ENCODE data around the gene QKI.

Gene QKI

DNA sequence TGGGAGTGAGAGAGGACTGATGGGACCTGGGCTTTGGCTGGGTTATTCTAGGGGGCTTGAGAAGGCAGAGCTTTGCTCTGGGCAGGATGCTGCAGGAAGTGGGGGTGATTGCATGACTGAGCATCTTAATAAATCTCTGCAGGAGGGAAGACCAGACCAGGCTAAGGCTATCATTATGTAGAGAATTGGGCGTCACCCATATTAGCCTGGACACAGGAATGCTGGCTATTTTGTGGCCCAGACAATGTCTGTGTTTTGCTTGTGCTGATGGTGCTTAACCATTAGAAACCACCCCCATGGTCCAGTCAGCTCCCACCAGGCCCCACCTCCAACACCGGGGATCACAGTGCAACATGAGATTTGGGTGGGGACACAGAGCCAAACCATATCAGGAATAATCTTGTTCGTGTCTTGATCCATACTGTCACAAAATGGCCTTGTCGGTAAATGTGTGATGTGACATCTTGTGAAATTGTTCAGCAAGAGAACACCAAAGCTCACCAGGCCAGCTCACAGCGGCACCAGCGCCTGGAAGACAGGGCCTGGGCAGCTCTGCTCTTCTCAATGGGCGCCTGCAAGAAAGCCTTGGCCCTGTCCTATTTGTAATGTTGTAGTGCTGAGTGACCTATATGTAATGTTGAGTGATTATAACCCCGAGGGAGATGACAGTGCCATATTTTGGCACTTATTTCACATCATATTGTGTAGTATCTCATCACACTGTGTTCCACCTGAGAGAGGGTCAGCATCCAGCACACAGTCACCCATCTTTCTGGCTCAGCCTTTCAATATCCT, 211.8 kb downstream of the QKI start:
- Histone ChIP-seq H3K27ac (no peak overlapping the region), H3K4me3 (no peak overlapping the region)

DNA sequence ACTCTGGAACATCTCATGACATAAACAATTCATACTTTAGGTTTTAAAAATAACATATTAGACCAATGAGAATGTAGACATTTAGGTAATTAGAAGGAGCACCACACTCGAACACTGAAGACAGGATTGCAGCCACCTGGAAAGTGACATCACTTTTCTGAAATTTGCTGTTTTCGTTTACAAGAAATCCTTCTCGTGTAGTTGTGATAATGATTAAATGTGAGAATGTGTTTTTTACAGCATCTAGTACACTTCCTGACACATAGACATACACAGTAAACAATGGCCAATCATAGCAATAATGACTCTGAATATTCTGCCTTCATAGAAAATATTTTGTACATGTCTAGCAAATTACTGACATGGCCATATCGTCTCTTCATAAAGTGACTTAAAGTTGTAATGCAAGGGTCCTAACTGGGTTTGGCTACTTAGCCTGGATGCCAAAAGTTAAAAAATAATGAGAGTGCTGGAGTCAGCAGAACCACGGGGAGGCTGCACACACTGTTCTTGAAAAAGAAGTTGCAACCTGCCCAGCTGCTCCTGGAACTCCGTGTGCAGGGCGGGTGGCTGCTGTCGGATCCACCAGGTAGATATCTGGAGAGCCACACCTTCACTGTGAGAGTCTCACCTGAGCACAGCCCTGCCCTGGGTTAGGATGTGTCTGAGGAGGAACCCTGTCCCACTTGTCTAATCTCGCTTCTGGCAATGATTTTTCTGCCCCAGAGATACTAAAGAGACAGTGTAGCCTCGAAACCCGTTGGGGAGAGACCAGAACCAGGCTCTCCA, 212.9 kb downstream of the QKI start:
- H3K4me3 ChIP-seq, result no peak overlapping the region

More for the DNA sequence above, 212.9 kb downstream of the QKI start:
- no peak overlapping the region for H3K27ac ChIP-seq
